ENCODE data around the gene CYBC1.

- TF ChIP-seq EZH2 (IDR thresholded peaks at IDR 0.05; ENCODE audit: borderline replicate concordance, low read depth, low read length, severe bottlenecking) (no peak), CTCF (IDR thresholded peaks at IDR 0.05; ENCODE audit: borderline replicate concordance, extremely low read depth, low read length, poor library complexity, severe bottlenecking) (no peak)
These were observed 25.7 kb downstream of the CYBC1 start for GRCh38 chr17:82424863-82425159.
